HL-60 (cell line): ENCODE results near the gene FBXL17.

ENCODE experiments used
- GABPA ChIP-seq: IDR thresholded peaks from 2 replicates; pipeline ENCODE4 v1.6.1; 2012; ENCODE audit warnings: low read depth
- POLR2AphosphoS5 ChIP-seq: IDR thresholded peaks from 2 replicates; pipeline ENCODE4 v1.6.1; 2012; ENCODE audit warnings: low read depth
- SPI1 ChIP-seq: IDR thresholded peaks from 2 replicates; pipeline ENCODE4 v1.6.1; 2012; ENCODE audit warnings: low read depth, mild to moderate bottlenecking, borderline replicate concordance
- TF ChIP-seq, protein P1 (sequence below): IDR thresholded peaks from one replicate; pipeline ENCODE4 v1.5.1; 2011; ENCODE audit warnings: low read length, control low read depth, inconsistent platforms; ENCODE audit not compliant: insufficient read depth

DNA sequence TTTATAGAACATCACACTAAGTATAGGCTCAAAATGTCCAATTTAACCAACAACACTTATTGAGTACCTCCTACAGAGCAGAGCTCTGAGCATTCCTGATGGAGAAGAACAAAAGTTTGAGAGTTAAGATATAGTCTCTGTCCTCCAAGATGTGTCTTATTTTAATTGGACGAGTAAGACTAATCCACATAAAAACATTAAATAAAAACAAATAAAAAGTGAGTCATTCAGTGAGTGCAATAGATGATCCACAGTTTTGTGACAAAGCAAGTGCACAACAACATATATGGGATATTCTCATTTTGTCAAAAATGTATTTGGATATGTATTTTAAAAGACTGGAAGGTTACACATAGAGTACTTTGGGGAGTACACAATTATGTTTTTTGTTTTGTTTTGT lies 277.4 kb downstream of the FBXL17 start:
- no peak for TF ChIP-seq POLR2AphosphoS5
- TF ChIP-seq GABPA: no peak
- TF ChIP-seq, protein P1, sequence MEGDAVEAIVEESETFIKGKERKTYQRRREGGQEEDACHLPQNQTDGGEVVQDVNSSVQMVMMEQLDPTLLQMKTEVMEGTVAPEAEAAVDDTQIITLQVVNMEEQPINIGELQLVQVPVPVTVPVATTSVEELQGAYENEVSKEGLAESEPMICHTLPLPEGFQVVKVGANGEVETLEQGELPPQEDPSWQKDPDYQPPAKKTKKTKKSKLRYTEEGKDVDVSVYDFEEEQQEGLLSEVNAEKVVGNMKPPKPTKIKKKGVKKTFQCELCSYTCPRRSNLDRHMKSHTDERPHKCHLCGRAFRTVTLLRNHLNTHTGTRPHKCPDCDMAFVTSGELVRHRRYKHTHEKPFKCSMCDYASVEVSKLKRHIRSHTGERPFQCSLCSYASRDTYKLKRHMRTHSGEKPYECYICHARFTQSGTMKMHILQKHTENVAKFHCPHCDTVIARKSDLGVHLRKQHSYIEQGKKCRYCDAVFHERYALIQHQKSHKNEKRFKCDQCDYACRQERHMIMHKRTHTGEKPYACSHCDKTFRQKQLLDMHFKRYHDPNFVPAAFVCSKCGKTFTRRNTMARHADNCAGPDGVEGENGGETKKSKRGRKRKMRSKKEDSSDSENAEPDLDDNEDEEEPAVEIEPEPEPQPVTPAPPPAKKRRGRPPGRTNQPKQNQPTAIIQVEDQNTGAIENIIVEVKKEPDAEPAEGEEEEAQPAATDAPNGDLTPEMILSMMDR: no peak
- no peak for TF ChIP-seq SPI1
